ENCODE results near the gene NOL3.

NOL3 gene

GRCh38 chr16:67180166-67180565, 9.8 kb downstream of the NOL3 start:
- no peak for TF ChIP-seq CTCF (conservative IDR thresholded peaks at IDR 0.05; ENCODE audit: low read depth, low read length)
- H3K4me3 ChIP-seq (ENCODE audit: low read depth, low read length), result no peak overlapping the region
- no peak for DNase-seq (ENCODE audit: low read depth)

GRCh38 chr16:67181346-67181745, 11.0 kb downstream of the NOL3 start:
- TF ChIP-seq CTCF (conservative IDR thresholded peaks at IDR 0.05; ENCODE audit: low read depth, low read length), result no peak
- no peak overlapping the region for H3K4me3 ChIP-seq (ENCODE audit: low read depth, low read length)
- DNase-seq (ENCODE audit: low read depth), result peak; percentile 80

- DNase-seq (ENCODE audit: low read depth), result no peak
- TF ChIP-seq CTCF (conservative IDR thresholded peaks at IDR 0.05; ENCODE audit: low read depth, low read length), result no peak
- H3K4me3 ChIP-seq (ENCODE audit: low read depth, low read length), result no peak overlapping the region
Observed at GRCh38 chr16:67182288-67182687, 11.9 kb downstream of the NOL3 start.

GRCh38 chr16:67183284-67183626, 12.9 kb downstream of the NOL3 start:
- no peak for TF ChIP-seq CTCF (conservative IDR thresholded peaks at IDR 0.05; ENCODE audit: low read depth, low read length)
- no peak for DNase-seq (ENCODE audit: low read depth)
- peak overlapping the region; percentile 87 for H3K4me3 ChIP-seq (ENCODE audit: low read depth, low read length)

GRCh38 chr16:67183627-67184452, 13.5 kb downstream of the NOL3 start, which contains the start of gene MATCAP1:
Gene MATCAP1 (minus strand): TSS chr16:67183963. CDS start chr16:67180610, 3,353 bp downstream.
- DNase-seq (ENCODE audit: low read depth), result peak; percentile 98
- H3K4me3 ChIP-seq (ENCODE audit: low read depth, low read length), result peak within 1 kb of the TSS; percentile 87
- TF ChIP-seq CTCF (conservative IDR thresholded peaks at IDR 0.05; ENCODE audit: low read depth, low read length), result no peak

GRCh38 chr16:67184453-67184994, 14.2 kb downstream of the NOL3 start:
- DNase-seq (ENCODE audit: low read depth), result no peak
- TF ChIP-seq CTCF (conservative IDR thresholded peaks at IDR 0.05; ENCODE audit: low read depth, low read length), result no peak

More at GRCh38 chr16:67184453-67184994, 14.2 kb downstream of the NOL3 start:
- H3K4me3 ChIP-seq (ENCODE audit: low read depth, low read length), result peak overlapping the region; percentile 87

Data from choroid plexus epithelial cell (primary cell).